LNCaP clone FGC (cell line): Measurements from ENCODE around the gene PABPN1.
A peak's percentile ranks its signal among the peaks of the same experiment; 100 is the strongest.
"Not testable (repeated sequence)": the region's sequence is repeated elsewhere in the genome, so short reads cannot be mapped to it uniquely, and the experiment has no call there.

Experiments
- DNase-seq: peaks from one replicate; pipeline ENCODE4 v3.0.0-alpha.2; 2011; ENCODE audit warnings: low read depth
- H3K4me3 ChIP-seq: 2 replicates; pipeline ENCODE4 v1.5.1; 2011; ENCODE audit warnings: mild to moderate bottlenecking, low read depth, low read length, control low read depth
- TF ChIP-seq, protein P1 (sequence below): IDR thresholded peaks from 2 replicates; pipeline ENCODE4 v1.5.1; 2012; ENCODE audit warnings: mild to moderate bottlenecking; ENCODE audit not compliant: control insufficient read depth, insufficient read depth; ENCODE audit errors: extremely low read depth

The PABPN1 gene

DNA sequence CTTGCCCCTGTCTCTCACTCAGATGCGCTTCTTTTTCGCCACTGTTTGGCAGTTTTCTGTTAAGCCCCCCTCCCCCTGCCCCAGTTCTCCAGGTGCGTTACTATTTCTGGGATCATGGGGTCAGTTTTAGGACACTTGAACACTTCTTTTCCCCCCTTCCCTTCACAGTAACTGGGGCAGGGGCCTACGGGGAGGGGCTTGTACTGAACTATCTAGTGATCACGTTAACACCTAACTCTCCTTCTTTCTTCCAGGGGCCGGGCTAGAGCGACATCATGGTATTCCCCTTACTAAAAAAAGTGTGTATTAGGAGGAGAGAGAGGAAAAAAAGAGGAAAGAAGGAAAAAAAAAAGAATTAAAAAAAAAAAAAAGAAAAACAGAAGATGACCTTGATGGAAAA is 3.7 kb downstream of the PABPN1 start:
- DNase-seq, result no peak
- TF ChIP-seq, protein P1, sequence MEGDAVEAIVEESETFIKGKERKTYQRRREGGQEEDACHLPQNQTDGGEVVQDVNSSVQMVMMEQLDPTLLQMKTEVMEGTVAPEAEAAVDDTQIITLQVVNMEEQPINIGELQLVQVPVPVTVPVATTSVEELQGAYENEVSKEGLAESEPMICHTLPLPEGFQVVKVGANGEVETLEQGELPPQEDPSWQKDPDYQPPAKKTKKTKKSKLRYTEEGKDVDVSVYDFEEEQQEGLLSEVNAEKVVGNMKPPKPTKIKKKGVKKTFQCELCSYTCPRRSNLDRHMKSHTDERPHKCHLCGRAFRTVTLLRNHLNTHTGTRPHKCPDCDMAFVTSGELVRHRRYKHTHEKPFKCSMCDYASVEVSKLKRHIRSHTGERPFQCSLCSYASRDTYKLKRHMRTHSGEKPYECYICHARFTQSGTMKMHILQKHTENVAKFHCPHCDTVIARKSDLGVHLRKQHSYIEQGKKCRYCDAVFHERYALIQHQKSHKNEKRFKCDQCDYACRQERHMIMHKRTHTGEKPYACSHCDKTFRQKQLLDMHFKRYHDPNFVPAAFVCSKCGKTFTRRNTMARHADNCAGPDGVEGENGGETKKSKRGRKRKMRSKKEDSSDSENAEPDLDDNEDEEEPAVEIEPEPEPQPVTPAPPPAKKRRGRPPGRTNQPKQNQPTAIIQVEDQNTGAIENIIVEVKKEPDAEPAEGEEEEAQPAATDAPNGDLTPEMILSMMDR, result no peak
- H3K4me3 ChIP-seq, result no peak overlapping the region

DNA sequence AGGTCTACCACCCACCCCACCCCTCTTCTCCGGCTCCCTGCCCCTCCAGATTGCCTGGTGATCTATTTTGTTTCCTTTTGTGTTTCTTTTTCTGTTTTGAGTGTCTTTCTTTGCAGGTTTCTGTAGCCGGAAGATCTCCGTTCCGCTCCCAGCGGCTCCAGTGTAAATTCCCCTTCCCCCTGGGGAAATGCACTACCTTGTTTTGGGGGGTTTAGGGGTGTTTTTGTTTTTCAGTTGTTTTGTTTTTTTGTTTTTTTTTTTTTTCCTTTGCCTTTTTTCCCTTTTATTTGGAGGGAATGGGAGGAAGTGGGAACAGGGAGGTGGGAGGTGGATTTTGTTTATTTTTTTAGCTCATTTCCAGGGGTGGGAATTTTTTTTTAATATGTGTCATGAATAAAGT is 4.5 kb downstream of the PABPN1 start:
- not testable (repeated sequence) for H3K4me3 ChIP-seq, DNase-seq

DNA sequence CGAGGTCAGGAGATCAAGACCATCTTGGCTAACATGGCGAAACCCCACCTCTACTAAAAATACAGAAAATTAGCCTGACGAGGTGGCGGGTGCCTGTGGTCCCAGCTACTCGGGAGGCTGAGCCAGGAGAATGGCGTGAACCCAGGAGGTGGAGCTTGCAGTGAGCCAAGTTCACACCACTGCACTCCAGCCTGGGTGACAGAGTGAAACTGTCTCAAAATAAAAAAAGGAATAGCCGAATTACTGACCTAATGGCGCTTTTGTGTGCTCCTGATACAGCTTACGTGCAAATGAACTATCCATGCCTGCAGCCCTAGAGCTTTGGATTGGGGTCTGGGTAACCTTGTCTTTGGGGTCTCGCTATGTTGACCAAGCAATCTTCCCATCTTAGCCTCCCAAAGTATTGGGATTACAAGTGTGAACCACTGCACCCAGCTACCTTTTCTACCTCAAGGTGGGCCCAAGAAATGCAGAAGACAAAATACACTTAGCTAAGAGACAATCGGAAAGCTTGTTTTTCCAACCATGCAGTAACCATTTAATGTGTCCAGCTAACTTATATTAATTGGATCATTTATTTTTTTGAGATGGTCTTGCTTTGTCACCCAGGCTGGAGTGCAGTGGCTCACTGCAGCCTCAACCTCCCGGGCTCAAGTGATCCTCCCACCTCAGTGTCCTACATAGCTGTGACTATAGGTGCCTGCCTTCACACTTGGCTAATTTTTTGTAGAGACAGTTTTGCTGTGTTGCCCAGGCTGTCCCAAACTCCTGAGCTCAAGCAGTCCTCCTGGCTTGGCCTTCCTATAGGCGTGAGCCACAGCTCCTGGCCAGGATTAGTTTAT is 5.5 kb downstream of the PABPN1 start:
- H3K4me3 ChIP-seq, result no peak overlapping the region
- TF ChIP-seq, protein P1, result no peak
- no peak for DNase-seq

DNA sequence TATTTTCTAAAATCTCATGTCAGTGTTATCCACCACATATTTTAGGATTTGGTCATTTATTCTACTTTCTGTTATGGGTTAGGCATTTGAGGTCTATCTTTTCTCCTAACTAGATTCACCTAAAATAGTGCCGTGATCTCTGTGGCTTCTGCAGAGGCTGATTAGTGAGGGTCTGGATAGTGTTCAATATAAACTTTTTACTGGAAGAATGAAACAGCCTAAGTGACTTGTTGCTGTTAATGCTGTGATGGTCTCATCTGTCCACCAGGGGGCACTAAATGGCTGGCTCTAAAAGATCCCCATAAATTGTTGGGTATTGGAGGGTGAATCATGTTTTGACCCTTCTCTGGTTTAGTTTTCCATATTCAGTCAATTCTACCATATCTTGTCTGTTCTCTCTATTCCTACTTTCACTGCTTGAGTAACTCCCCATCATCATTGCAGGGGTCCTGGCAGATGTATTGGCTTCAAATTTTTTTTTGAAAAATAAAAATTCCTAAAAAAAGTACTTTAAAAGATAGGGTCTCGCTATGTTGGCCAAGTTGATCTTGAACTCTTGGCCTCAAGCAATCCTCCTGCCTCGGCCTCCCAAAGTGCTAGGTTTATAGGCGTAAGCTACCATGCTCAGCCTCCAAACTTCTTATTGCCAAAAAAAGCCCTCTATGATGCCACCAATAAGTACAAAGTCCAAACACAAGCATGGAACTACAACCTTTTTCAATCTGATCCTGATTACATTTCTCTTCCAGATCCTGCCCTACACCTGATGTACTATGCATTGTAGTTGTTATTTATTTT is 6.9 kb downstream of the PABPN1 start:
- no peak overlapping the region for H3K4me3 ChIP-seq
- DNase-seq, result peak; percentile 47
- TF ChIP-seq, protein P1, result peak; percentile 89

DNA sequence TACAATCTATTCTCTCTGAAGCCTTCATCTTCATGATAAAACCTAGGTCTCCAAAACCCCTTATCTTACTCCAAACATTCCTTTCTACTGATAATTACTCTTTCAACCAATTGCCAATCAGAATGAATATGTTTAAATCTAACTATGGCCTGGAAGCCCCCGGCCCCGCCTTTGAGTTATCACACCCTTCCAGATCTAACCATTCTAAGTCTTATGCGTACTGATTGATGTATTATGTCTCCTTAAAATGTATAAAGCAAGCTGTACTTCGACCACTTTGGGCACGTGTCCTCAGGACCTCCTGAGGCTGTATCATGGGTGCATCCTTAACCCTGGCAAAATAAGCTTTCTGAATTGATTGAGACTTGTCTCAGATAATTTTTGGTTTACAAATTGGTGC is 14.4 kb downstream of the PABPN1 start:
- no peak for DNase-seq
- H3K4me3 ChIP-seq, result no peak overlapping the region
- TF ChIP-seq, protein P1, result no peak

DNA sequence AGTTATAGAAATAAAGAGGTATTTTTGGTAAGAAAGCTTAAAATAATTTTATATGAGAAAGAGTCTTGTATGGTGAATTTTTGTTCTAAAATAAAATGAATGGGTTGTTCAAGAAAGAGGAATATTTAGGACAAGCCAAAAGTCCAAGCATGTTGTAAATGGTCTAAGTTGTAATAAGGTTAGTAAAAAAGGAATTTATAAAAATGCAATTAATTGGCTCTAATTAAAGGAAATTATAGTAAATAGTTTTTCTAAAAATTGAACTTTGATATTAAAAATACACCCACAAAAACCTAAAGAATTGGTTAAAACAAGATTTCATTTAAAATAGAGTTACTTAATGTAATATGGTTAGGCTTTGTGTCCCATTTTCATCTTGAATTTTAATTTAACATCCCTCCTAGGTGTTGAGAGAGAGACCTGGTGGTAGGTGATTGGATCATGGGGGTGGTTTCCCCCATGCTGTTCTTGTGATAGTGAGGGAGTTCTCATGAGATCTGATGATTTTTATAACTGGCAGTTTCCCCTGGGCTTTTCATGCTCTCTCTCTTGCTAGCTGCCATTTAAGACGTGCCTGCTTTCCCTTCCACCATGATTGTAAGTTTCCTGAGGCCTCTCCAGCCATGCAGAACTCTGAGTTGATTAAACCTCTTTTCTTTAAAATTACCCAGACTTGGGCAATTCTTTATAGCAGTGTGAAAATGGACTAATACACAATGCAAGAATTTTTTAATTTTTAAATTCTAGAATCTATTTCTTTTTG is 18.4 kb downstream of the PABPN1 start:
- DNase-seq, result no peak
- H3K4me3 ChIP-seq, result no peak overlapping the region
- TF ChIP-seq, protein P1, result no peak

DNA sequence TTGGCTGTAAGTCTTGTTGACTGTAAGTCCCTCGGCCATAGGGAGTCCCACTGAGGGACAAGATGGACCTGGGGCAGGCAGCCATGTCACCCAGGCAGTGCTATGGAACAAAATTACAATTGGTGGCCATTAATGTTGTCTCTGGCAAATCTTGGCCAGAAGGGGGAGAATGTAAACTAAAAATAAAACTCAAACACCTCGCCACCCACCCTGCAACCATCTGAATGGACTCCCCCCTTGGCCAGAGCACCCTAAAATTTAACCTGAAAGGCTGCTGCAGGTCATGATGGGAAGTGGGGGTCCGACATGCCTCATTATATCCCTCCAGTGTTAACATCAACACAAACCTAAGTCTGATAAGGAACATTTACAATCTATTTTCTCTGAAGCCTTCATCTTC is 23.2 kb downstream of the PABPN1 start:
- DNase-seq, result no peak
- TF ChIP-seq, protein P1, result no peak
- no peak overlapping the region for H3K4me3 ChIP-seq
